GM18861 (cell line): ENCODE data around the gene C4orf54.

Experiments
- ATAC-seq: cut with Tn5 transposase; IDR thresholded peaks from one replicate; pipeline ENCODE4 v1.9.1; 2021; ENCODE audit not compliant: unreplicated experiment

The C4orf54 gene

GRCh38 chr4:99657798-99658197 lies at the start of gene C4orf54:
C4orf54 (minus strand) TSS chr4:99657828; CDS start chr4:99654648, 3,180 bp downstream.
- no peak for ATAC-seq

GRCh38 chr4:99705891-99706290 lies 48.3 kb upstream of the C4orf54 start:
- no peak for ATAC-seq

GRCh38 chr4:99696801-99697200 lies 39.2 kb upstream of the C4orf54 start:
- ATAC-seq = no peak

- no peak for ATAC-seq
Observed at GRCh38 chr4:99693140-99693539, 35.5 kb upstream of the C4orf54 start.

GRCh38 chr4:99690990-99691389 lies 33.4 kb upstream of the C4orf54 start:
- no peak for ATAC-seq

GRCh38 chr4:99690472-99690871 lies 32.8 kb upstream of the C4orf54 start:
- no peak for ATAC-seq

- ATAC-seq = no peak
Observed at GRCh38 chr4:99687120-99687519, 29.5 kb upstream of the C4orf54 start.

- no peak for ATAC-seq
Observed at GRCh38 chr4:99685234-99685633, 27.6 kb upstream of the C4orf54 start.

- ATAC-seq = no peak
Observed at GRCh38 chr4:99683895-99684294, 26.3 kb upstream of the C4orf54 start.

- no peak for ATAC-seq
Observed at GRCh38 chr4:99679976-99680375, 22.3 kb upstream of the C4orf54 start.

GRCh38 chr4:99679204-99679603 lies 21.6 kb upstream of the C4orf54 start:
- ATAC-seq = no peak

- no peak for ATAC-seq
Observed at GRCh38 chr4:99677161-99677560, 19.5 kb upstream of the C4orf54 start.

GRCh38 chr4:99670409-99671073 lies 12.9 kb upstream of the C4orf54 start:
- no peak for ATAC-seq

- ATAC-seq = no peak
Observed at GRCh38 chr4:99669084-99669483, 11.5 kb upstream of the C4orf54 start.

GRCh38 chr4:99668472-99668871 lies 10.8 kb upstream of the C4orf54 start:
- ATAC-seq = no peak

- no peak for ATAC-seq
Observed at GRCh38 chr4:99665983-99666382, 8.4 kb upstream of the C4orf54 start.

GRCh38 chr4:99664716-99665115 lies 7.1 kb upstream of the C4orf54 start:
- ATAC-seq = no peak

- ATAC-seq = no peak
Observed at GRCh38 chr4:99661907-99662306, 4.3 kb upstream of the C4orf54 start.

- ATAC-seq = no peak
Observed at GRCh38 chr4:99658666-99659065, 1.0 kb upstream of the C4orf54 start.

- no peak for ATAC-seq
Observed at GRCh38 chr4:99655308-99656081, 2.1 kb downstream of the C4orf54 start.

- ATAC-seq = no peak
Observed at GRCh38 chr4:99654361-99654761, 3.3 kb downstream of the C4orf54 start.

- ATAC-seq = no peak
Observed at GRCh38 chr4:99653916-99654315, 3.7 kb downstream of the C4orf54 start.
